ENCODE results near the gene CLN5.
A peak's percentile ranks its signal among the peaks of the same experiment; 100 is the strongest.

CLN5 gene

DNA sequence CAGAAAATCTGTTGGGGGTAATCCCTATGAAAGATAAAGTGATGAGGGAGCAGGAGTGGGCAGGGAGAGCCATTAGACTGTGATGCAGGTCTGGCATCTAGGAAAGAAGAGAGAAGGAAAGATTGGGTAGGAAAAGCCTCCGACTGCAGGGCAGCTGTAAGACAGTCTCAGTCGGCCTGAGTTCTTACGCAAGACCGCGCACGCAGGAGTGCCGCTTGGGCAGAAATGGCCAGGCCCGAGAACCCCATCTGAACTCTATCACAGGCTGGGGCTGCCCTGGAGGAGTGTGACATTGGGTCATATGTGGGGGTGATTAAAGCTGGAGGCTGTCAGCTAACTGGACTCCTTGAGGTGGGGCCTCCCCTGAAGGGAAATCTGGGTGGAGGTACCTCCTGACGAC is 49.0 kb downstream of the CLN5 start:
- no peak for DNase-seq
- intact Hi-C loops (cut with DNase I) = no loop called here

DNA sequence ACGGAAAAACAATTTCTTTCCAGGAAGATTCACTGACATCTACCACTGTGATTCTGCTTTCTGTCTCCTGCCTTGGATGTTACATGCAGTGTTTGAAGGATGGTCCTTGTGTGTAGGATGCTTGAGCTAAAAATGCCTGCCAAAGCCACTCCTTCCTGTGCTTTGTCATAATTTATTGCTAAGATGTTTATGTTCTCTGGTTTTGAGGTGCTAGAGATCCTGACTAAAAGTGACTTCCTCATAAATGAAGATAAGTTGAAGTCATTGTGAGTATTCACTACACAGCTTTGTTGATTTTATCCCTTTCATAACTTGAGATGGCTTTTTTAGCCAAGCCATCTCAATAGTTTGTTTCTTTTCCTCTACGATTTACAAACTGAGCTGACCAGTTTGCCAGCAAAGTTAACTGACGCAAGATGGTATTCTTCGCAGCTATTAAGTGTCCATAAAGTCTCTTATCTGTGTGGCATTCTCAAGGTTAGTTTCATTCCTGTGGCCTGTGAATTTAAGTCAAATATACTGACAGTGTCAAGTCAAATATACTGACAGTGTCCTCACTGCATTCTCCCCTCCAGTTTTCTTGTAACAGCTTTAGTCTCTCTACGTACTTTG is 50.8 kb downstream of the CLN5 start:
- peak in 2 of 42 donors; percentile 28 to 58 for DNase-seq
- intact Hi-C loops (cut with DNase I) = no loop called here

- DNase-seq = no peak
- intact Hi-C loops (cut with DNase I) = no loop called here
Measured at GRCh38 chr13:77047649-77048343, 55.9 kb downstream of the CLN5 start.

DNA sequence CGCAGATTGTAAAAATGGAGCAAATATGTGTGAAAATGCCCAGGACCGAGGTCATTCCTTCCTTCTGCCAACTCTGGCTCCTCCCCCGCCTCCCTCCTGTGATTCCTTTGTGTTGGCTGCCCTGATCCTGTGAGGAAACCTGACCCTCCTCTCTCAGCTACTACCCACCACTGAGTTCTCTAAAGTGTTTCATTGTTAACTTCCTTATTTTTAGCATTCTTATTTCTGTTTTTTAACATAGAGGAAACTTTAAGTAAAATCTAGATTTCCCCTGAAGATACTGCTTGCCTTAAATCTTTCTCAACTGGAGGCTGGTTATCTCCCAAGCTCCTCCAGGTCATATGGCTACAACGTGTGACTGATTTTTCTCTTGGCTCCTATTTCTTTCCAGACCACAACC is 56.8 kb downstream of the CLN5 start:
- no peak for DNase-seq
- intact Hi-C loops (cut with DNase I) = no loop called here

DNA sequence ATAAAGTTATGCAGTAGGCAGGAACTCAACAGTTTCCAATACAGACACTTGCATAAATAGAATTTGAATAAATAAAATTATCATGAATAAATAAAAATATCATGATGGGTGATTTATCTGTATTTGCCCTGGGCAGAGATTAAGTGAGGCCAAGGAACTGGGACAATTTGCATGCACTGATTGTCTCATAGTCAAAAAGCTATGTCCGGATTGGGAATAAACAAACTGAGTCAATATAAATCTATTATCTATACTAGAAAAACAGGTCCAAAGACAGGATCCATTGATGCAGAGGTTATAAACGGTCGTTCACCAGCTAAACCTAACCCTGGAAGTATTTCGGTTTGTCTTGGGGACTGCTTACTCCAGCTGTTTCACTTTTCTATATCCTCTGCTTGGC is 61.3 kb downstream of the CLN5 start:
- DNase-seq = no peak
- intact Hi-C loops (cut with DNase I) = no loop called here
